GM19099 (cell line): ENCODE measurements around the gene BCL2L14.

Experiments
- POLR2A ChIP-seq: IDR thresholded peaks from 3 replicates; pipeline ENCODE4 v1.6.1; 2011; ENCODE audit warnings: low read depth; ENCODE audit not compliant: insufficient read length; ENCODE audit errors: extremely low read depth

The BCL2L14 gene

DNA sequence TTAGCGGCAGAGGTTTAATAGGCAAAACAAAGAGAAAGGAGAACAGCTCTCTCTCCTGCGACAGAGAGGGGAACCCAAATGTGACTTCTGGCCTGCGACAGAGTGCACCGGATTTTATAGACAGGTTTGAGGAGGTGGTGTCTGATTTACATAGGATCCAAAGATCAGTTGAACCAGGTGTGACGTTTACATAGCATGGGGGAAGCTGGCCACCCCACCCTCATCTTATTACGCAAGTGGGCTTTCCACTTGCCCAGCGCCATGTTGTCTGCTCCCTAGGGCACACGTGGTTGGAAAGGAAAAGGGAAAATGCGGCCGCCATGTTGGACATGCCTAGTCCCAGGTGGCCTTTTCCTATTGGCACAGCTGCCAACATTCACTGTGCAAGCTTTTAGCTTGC is 17.4 kb downstream of the BCL2L14 start:
- no peak for TF ChIP-seq POLR2A

DNA sequence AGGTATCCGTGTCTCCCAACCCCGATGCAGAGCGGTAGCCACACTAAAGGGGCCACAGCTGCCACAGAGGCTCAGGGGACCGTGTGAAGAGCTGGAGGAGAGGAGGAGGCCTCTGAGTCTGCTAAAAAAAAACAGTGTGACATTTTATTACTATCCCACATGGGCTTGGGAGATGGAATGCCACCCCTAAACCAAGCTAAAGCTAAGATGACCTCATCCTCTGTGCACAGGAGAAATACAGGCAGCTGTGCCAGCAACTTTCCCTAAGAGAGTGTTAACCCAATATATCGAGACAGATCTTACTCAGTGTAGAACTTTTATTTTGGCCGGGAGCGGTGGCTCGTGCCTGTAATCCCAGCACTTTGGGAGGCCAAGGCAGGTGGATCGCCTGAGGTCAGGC is 18.0 kb downstream of the BCL2L14 start:
- no peak for TF ChIP-seq POLR2A

DNA sequence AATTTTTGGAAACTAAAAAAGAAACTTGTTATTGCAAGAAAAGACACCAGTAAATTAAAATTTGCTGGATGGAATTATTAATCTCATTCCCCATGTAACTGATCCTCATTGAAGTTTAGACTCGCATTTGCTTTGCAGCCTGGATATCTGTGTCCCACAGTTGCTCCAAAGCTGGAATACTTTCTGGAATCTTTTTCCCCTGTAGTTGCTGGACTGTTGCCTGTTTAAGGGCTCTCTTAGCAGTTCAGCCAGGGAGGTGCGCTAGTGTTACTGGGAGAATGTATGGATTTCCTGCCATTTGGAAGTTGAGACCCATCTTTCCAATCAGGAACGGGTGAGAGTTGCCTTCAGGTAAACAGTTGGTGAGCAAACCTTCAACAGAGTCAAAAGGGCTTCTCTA is 20.3 kb downstream of the BCL2L14 start:
- no peak for TF ChIP-seq POLR2A

DNA sequence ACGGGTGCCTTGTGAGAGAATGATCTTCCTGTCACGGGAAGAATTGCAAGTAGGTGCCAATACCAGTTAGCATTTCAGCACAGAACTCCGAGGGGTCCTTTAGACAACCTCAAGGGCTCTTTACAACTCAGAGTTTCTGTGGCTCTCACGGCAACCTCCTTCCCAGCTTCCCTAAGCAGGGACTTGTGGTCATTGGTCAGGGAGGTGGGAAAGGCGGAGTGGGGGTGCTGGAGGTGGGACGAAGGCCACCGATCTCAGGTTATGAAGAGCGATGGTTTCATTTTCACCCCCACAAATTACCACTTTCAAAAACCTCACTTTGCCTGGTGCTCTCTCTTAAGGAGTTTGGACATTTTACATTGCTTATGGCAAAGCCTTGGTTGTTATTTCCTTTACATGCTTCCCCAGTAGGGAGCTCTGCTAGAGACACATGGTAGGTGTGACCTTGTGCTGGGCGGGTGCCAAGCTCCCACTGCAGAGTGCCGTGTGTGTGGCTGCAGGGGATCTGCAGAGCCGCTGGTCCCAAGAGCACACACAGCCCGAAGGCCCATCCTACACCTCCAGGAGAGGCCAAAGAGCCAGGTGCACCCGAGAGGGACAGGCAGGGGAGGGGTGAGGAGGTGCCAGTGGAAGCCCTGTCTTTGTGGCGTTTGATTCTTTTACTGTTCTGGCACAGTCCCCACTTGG is 21.4 kb downstream of the BCL2L14 start:
- no peak for TF ChIP-seq POLR2A

DNA sequence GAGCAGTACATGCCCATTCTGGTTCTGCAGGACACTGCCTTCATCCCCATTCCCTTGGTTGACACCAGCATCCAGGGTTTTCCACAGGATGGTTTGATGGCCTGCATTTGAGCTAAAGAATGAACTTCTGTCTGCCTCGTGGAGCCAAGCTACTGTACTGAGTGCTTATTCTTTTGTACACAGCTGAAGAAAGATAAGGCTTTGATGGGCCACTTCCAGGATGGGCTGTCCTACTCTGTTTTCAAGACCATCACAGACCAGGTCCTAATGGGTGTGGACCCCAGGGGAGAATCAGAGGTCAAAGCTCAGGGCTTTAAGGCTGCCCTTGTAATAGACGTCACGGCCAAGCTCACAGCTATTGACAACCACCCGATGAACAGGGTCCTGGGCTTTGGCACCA is 23.7 kb downstream of the BCL2L14 start:
- TF ChIP-seq POLR2A = no peak

DNA sequence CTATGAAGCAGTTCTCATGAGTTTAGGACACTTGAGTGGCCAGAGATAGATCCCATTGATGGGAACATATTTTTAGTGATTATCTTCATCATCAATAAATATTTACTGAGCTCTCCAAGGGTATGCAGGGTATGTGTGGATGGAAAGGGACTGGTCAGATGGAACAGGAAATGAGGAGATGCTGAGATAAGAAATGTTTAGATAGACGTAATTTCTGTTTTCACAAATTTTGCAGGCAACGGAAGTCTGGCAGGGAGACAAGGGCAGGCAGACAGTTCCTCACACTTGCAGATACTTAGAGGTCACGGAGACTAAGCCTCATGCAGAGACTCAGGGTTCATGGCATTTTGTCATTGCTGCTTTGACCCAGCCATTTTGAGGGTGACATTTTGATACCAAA is 24.3 kb downstream of the BCL2L14 start:
- TF ChIP-seq POLR2A = no peak

DNA sequence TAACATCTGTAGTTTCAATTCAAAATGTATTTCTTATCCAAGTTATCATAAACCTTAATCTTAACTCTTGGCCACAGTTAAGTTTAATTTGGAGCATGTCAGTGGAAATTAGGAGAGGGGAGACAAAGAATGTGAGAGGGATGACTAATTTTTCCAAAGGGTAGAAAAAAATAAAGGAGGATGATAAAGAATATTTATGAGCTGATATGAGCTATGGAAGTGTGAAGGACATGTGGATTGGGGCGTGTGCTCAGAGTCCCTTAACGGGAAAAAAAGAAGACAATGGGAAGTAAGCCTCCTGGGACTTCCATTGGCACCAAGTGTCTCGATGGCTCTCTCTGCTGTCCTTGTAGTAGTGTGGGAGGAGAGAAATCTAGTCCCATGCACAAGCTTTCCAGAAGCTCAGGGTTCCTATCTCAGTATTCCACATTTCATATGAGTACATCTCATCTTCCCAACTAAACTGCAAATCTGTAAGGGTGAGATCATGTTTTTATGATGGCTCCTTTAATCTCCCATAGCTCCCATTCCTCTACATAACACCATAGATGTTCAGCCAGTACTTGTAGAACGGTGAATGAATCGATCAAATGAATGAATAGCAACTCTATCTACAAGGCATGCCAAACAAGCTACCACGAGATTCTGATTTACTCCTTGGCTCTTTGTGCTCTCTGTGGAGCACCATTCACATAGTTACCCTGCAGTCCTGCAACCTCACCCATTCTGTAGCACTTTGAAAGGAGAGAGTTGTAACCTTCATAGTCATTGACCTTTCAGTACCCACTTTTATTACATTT is 27.4 kb downstream of the BCL2L14 start:
- no peak for TF ChIP-seq POLR2A

DNA sequence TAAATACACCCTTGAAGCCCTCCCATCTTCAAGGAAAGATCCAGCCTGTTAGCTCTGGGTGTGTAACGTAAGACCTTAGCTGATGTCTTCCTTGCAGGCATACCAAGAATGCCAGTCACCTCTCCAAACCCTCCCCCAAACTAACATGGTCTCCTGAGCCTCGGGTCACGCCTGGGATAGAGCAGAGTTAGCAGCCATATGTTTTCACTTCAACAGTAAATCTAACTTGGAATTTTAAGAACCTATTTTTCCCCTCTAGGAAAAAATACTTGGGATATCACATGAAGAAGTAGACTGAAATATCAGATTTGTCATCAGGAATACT is 27.9 kb downstream of the BCL2L14 start:
- TF ChIP-seq POLR2A = no peak

DNA sequence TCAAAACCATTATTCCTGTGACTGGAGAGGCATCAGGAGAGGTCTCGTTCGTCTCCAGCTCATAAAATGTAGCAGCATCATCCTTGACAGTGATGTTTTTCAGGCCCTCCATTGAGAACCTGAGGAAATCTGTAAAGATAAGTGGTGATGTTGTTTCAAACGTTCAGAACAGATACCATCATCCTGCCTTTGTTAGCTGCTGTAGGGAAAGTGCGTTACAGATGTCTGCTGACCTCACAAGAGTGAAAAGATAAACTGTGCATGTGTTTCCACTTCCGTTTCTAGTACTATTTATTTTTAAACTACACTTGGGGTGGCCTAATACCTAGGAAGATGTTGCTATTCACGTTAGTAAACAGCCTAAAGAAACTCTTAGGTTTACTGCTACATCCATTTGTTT is 28.4 kb downstream of the BCL2L14 start:
- TF ChIP-seq POLR2A = no peak

DNA sequence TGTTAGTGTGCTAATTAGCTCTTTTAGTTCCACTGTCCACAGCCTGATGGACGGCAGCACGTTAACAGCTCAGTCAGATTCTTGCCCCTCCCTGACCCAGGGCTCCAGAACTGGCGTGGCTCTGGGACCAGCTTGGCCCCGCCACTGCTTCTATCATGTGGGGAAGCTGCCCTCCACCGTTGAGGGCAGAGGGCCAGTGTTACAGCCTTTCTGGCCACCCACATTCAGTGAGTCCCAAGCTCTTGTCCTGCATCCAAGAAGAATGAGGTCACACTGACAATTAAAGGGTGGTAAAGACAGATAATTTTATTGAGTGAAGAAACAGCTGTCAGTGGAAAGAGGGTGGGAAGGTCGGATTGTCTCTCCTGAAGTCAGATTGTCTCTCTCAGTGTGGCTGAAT is 36.9 kb downstream of the BCL2L14 start:
- TF ChIP-seq POLR2A = no peak

DNA sequence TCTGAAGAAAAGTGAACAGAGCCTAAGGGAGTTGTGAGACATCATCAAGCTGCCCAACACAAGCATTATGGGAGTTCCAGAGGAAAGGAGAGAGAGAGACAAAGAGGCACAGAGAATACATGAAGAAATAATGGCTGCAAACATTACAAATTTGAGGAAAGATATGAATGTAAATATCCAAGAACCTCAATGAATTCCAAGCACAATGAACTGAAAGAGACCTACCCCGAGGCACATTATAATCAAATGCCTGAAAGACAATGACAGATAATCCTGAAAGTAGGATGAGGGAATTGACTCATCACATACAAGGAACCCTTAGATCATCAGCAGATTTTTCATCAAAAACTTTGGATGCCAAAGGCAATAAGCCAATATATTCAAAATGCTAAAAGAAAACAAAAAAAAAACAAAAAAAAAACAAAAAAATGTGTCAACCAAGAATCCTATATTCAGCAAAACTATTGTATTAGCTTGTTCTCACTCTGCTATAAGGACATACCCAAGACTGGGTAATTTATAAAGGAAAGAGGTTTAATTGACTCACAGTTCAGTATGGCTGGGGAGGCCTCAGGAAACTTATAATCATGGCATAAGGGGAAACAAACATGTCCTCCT is 37.8 kb downstream of the BCL2L14 start:
- TF ChIP-seq POLR2A = no peak

DNA sequence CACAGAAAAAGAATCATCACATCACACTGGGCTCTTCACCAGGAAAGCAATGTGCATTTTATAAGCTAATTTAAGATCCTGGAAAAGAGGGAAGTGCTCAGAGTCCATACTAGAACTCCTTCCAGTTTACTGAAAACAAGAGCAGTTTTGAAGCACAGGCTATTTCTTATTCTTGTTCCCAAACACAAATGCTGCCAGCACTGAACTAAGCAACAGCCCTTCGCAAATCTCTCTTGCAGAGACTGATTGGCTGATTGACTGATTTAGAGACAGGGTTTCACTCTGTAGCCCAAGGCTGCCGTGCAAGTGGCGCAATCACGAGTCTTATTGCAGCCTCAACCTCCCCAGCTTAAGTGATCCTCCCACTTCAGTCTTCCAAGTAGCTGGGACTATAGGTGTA is 44.8 kb downstream of the BCL2L14 start:
- TF ChIP-seq POLR2A = no peak

DNA sequence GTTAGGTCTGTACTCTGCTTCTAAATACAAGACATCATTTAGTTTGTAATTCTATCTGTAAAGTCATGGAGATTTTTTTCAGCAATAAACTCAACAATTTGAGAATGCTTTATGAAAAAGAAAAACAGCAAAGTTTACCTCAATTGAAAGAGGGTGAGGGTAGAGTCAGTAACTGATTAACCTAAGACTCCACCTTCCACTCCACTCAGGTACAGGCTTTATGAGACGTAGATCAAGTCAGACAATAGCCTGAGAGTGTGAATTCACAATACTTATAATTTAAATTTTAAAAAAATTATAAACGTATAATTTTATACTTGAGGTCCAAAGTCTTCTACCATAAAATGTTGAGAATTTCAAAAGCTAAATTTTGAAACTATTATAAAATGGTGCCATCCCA is 45.9 kb downstream of the BCL2L14 start:
- TF ChIP-seq POLR2A = no peak

DNA sequence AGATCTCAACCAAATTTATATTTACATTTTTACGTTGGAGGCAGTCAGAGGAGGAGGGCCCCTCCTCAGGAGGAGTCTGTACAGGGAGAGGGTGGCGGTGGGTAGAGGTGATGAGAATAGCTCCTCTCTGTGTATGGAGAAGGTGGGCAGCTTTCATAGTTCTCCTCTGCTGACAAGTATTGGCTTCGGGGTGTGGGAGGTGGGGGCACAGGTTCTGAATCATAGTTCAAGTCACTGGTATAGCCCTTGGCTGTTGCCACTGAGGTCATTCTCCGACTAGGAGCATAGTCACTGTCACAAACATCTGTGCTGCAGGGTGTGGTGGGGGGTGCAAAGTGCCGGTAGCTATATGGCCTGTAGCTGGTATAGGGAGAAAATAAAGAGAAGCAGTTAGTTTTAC is 50.3 kb downstream of the BCL2L14 start:
- no peak for TF ChIP-seq POLR2A

DNA sequence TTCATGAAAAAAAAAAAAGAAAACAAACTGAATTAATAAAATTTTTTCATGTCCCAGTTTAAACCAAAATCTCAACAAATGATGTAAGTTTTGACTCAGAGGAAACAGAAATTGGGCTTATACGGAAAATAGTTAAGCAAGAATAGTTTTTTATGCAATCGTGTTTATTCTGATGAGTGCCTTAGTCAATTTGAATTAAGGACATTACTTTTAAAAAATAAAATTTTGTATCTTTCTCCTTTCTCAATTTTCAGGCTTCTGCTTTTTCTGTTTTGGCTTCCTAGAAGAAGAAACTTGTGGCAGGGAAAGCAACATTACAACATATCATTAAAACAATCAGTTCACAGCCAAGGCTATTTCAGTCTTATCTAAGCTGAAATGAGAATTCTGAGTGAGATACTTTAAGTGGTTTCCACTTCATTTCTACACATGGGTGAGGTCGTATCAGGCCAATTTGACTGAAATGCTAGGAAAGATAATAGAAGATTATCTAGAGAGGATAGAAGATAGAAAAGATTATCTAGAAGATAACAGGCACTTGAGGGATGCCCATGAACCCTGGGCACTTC is 52.4 kb downstream of the BCL2L14 start:
- no peak for TF ChIP-seq POLR2A

DNA sequence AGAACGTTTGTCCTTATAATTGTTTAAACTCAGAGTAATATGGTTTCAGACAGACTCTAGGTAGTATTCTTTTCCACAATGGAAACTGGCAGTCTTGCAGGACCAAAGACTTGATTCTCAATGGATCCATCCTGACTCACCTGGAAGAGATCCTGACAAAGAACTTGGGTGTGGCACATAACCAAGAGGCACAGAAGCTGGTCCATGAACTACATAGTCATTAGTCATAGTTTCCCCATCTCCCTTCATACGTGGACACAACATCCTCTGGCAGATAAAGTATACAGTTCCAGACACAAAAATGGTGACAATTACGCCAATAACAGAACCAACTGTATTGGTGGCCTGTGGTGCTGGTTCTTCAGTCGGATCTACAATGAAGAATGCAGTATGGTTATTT is 55.8 kb downstream of the BCL2L14 start:
- no peak for TF ChIP-seq POLR2A
